Panc1 (cell line): ENCODE results near the gene ANGPTL4. TPM values are rescaled to one million over a fixed set of nuclear protein-coding genes. Genes with fewer than 3 reads are reported as not detected.
A peak's percentile ranks its signal among the peaks of the same experiment; 100 is the strongest.

Experiments
- ATAC-seq: fragments of 200-7000 bp; cut with Tn5 transposase; 2 replicates; pipeline ENCODE4 v1.9.1; 2020; ENCODE audit warnings: mild to moderate bottlenecking, moderate library complexity
- BruUV-seq: library from RNA; stranded (reverse); fragments of 400-500 nt; replicated peaks from 2 replicates; lab custom pipeline; 2021; lab: Mats Ljungman, UMichigan
- CTCF ChIA-PET: fragments of 300-600 bp; sonication (Branson Sonifier 250); formaldehyde crosslinking; loops from one replicate; lab custom pipeline; 2022; ENCODE audit warnings: antibody characterized with exemption; lab: Charles Lee
- POLR2A ChIA-PET: fragments of 300-600 bp; sonication (Branson Sonifier 250); formaldehyde crosslinking; loops from one replicate; lab custom pipeline; 2022; ENCODE audit warnings: antibody characterized with exemption; lab: Charles Lee
- DNase-seq: peaks from one replicate; pipeline ENCODE4 v3.0.0-alpha.2; 2010; ENCODE audit warnings: low read depth, low spot score
- H3K27ac ChIP-seq: 2 replicates; pipeline ENCODE4 v1.5.1; 2011; ENCODE audit warnings: mild to moderate bottlenecking, low read length, inconsistent platforms
- H3K27me3 ChIP-seq: fragments of 200-500 bp; sonication (Bioruptor generic); 2 replicates; pipeline ENCODE4 v1.6.0; 2014; ENCODE audit warnings: low read length, inconsistent platforms; ENCODE audit not compliant: control insufficient read depth, insufficient read depth
- H3K36me3 ChIP-seq: fragments of 200-500 bp; sonication (Bioruptor generic); 2 replicates; pipeline ENCODE4 v1.5.1; 2014; ENCODE audit warnings: inconsistent platforms, mild to moderate bottlenecking, low read length, moderate library complexity; ENCODE audit not compliant: control insufficient read depth, insufficient read depth
- H3K4me1 ChIP-seq: 2 replicates; pipeline ENCODE4 v1.5.1; 2011; ENCODE audit warnings: inconsistent platforms, mild to moderate bottlenecking, low read length, moderate library complexity; ENCODE audit not compliant: control insufficient read depth, insufficient read depth
- H3K4me3 ChIP-seq, 2 experiments: 2 replicates each; pipeline ENCODE4 v1.5.1; 2011 to 2012; ENCODE audit warnings: low read depth in 2 of 2, low read length in 2 of 2, mild to moderate bottlenecking in 2 of 2, inconsistent platforms in 1 of 2, moderate library complexity in 1 of 2
- H3K9me3 ChIP-seq: fragments of 200-500 bp; sonication (Bioruptor generic); 2 replicates; pipeline ENCODE4 v1.5.1; 2014; ENCODE audit warnings: low read depth, mild to moderate bottlenecking, inconsistent platforms, low read length, moderate library complexity; ENCODE audit not compliant: control insufficient read depth, insufficient read depth
- POLR2AphosphoS5 ChIP-seq: IDR thresholded peaks from 2 replicates; pipeline ENCODE4 v1.6.1; 2012; ENCODE audit warnings: mild to moderate bottlenecking, low read depth, low read length, moderate library complexity
- SIN3A ChIP-seq: IDR thresholded peaks from 2 replicates; pipeline ENCODE4 v1.6.1; 2012; ENCODE audit warnings: low read depth, mild to moderate bottlenecking, low read length, moderate library complexity, borderline replicate concordance; ENCODE audit not compliant: insufficient read depth
- TCF7L2 ChIP-seq: IDR thresholded peaks from 2 replicates; pipeline ENCODE4 v1.6.1; 2011; ENCODE audit warnings: mild to moderate bottlenecking, low read depth, low read length, inconsistent platforms
- in situ Hi-C: cut with HindIII; loops from 2 replicates; pipeline ENCODE4 v1.10.0; 2016; ENCODE audit warnings: low sequenced_read_pairs, low pct_unique_long_range_greater_than_20kb
- intact Hi-C: fragments of 100-400 bp; cut with micrococcal nuclease; formaldehyde crosslinking; loops from one replicate; pipeline ENCODE4 v1.10.0; 2022; ENCODE audit not compliant: unreplicated experiment
- total RNA-seq: library from RNA; stranded (reverse); gene quantifications from one replicate; pipeline ENCODE4 v1.2.1, GENCODE V29; 2021; ENCODE audit not compliant: unreplicated experiment
- TF ChIP-seq, protein P1 (sequence below), 2 experiments: IDR thresholded peaks; 2 replicates each; pipeline ENCODE4 v1.6.1; 2011 to 2012; ENCODE audit warnings: low read depth in 2 of 2, control low read depth in 1 of 2, low read length in 1 of 2, mild to moderate bottlenecking in 1 of 2, moderate library complexity in 1 of 2; ENCODE audit not compliant: insufficient read depth in 1 of 2
- TF ChIP-seq, protein P2 (sequence below): fragments of 450-650 bp; IDR thresholded peaks from 2 replicates; pipeline ENCODE4 v1.5.1; 2017; ENCODE audit warnings: mild to moderate bottlenecking

The ANGPTL4 gene
- total RNA-seq, 1 experiment from 2014 or later = 46.6 TPM

DNA sequence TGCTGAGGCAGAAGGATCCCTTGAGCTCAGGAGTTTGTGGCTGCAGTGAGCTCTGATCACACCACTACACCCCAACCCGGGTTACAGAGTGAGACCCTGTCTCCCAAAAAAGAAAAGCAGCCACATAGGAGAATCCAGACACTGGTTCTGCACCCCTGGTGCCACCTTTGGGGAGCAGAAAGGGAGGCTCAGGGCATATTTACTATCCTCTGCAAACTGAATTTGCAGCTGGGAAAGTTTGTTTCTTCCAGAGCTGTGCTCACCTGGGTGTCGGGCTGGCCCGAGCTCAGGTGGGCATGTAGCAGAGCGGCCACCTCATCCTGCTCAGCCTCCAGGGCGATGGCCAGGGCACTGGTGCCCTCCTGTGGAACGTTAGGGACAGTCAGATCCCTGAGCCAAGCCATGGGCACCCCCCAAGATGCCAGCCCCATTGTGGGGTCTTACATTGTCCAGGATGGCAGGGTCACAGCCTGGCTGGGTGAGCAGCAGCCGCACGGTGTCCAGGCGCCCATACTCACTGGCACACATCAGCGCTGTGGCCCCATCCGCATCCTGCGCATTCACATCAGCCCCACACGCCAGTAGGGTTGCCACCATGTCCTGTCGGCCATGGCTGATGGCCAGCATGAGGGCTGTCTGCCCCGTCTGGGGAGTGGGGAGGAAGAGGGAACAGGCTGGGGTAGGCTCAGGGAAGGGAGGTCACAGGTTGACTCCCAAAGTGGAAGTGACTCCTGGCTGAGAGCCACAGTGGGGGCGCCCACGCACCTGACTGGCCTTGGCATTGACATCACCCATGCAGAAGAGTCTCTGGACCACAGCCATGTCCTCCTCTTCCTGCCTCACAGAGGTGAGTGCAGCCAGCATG, 39.5 kb upstream of the ANGPTL4 start:
- TF ChIP-seq SIN3A (no peak), TCF7L2 (no peak)
- TF ChIP-seq, protein P1, sequence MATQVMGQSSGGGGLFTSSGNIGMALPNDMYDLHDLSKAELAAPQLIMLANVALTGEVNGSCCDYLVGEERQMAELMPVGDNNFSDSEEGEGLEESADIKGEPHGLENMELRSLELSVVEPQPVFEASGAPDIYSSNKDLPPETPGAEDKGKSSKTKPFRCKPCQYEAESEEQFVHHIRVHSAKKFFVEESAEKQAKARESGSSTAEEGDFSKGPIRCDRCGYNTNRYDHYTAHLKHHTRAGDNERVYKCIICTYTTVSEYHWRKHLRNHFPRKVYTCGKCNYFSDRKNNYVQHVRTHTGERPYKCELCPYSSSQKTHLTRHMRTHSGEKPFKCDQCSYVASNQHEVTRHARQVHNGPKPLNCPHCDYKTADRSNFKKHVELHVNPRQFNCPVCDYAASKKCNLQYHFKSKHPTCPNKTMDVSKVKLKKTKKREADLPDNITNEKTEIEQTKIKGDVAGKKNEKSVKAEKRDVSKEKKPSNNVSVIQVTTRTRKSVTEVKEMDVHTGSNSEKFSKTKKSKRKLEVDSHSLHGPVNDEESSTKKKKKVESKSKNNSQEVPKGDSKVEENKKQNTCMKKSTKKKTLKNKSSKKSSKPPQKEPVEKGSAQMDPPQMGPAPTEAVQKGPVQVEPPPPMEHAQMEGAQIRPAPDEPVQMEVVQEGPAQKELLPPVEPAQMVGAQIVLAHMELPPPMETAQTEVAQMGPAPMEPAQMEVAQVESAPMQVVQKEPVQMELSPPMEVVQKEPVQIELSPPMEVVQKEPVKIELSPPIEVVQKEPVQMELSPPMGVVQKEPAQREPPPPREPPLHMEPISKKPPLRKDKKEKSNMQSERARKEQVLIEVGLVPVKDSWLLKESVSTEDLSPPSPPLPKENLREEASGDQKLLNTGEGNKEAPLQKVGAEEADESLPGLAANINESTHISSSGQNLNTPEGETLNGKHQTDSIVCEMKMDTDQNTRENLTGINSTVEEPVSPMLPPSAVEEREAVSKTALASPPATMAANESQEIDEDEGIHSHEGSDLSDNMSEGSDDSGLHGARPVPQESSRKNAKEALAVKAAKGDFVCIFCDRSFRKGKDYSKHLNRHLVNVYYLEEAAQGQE (IDR thresholded peaks at IDR 0.05; ENCODE audit: insufficient read depth in 1 of 2, low read depth in 2 of 2, low read length in 1 of 2) = no peak
- ATAC-seq (peak; percentile 28), DNase-seq (no peak)
- peaks cover 8% of the 10 kb centered on the region for H3K36me3 ChIP-seq
- ChIA-PET CTCF (no interaction called here), POLR2A (interaction anchor here (0.6 kb wide), 1 partner anchor 10 kb away, joined by 3 read pairs; no protein-coding TSS in a partner anchor)
- peaks cover 14% of the 10 kb centered on the region for H3K4me1 ChIP-seq
- BruUV-seq = no TSS peak
- intact Hi-C loops (no loop called here), in situ Hi-C loops (no loop called here)
- H3K4me3 ChIP-seq = no peak overlapping the region
- no peak overlapping the region for H3K27ac ChIP-seq
- no peaks in the 10 kb centered on the region for H3K9me3 ChIP-seq
- no peaks in the 10 kb centered on the region for H3K27me3 ChIP-seq

DNA sequence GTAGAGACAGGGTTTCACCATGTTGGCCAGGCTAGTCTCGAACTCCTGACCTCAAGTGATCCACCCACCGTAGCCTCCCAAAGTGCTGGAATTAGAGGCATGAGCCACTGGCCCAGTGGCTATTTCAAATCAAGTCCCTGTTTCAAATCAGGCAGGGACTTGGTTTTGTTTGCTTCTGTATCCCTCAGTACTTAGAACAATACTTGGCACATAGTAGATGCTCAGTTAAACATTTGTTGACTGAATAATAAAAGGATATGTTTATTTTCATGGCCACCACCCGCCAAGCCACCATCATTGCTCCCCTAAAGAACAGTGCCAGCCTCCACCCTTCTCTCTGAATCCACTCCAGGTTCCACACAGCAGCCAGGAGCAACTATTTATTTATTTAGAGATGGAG, 38.5 kb upstream of the ANGPTL4 start:
- TF ChIP-seq, protein P1 (IDR thresholded peaks at IDR 0.05; ENCODE audit: insufficient read depth in 1 of 2, low read depth in 2 of 2, low read length in 1 of 2) = no peak
- no peak for TF ChIP-seq POLR2AphosphoS5
- no peak for TF ChIP-seq SIN3A
- TF ChIP-seq TCF7L2 = no peak
- TF ChIP-seq, protein P2, sequence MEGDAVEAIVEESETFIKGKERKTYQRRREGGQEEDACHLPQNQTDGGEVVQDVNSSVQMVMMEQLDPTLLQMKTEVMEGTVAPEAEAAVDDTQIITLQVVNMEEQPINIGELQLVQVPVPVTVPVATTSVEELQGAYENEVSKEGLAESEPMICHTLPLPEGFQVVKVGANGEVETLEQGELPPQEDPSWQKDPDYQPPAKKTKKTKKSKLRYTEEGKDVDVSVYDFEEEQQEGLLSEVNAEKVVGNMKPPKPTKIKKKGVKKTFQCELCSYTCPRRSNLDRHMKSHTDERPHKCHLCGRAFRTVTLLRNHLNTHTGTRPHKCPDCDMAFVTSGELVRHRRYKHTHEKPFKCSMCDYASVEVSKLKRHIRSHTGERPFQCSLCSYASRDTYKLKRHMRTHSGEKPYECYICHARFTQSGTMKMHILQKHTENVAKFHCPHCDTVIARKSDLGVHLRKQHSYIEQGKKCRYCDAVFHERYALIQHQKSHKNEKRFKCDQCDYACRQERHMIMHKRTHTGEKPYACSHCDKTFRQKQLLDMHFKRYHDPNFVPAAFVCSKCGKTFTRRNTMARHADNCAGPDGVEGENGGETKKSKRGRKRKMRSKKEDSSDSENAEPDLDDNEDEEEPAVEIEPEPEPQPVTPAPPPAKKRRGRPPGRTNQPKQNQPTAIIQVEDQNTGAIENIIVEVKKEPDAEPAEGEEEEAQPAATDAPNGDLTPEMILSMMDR = no peak
- ChIA-PET POLR2A (no interaction called here), CTCF (no interaction called here)
- no peak overlapping the region for H3K4me3 ChIP-seq
- in situ Hi-C loops (no loop called here), intact Hi-C loops (no loop called here)
- H3K4me1 ChIP-seq = peaks cover 12% of the 10 kb centered on the region
- ATAC-seq = no peak
- BruUV-seq = no TSS peak
- no peak overlapping the region for H3K27ac ChIP-seq
- no peak for DNase-seq
- no peaks in the 10 kb centered on the region for H3K27me3 ChIP-seq
- peaks cover 8% of the 10 kb centered on the region for H3K36me3 ChIP-seq
- no peaks in the 10 kb centered on the region for H3K9me3 ChIP-seq
